CD4-positive, alpha-beta T cell treated with Interleukin-15 for 4 hours (primary cell): ENCODE data around the gene SPCS3.
"Not testable (repeated sequence)": the region's sequence is repeated elsewhere in the genome, so short reads cannot be mapped to it uniquely, and the experiment has no call there.

Experiments used
- DNase-seq: peaks from one replicate; pipeline ENCODE4 v3.0.0-alpha.2; 2020; ENCODE audit warnings: low spot score

The SPCS3 gene

GRCh38 chr4:176306837-176307665 lies 12.7 kb upstream of the SPCS3 start:
- no peak for DNase-seq

GRCh38 chr4:176307666-176307930 lies 12.2 kb upstream of the SPCS3 start:
- no peak for DNase-seq

- no peak for DNase-seq
Measured at GRCh38 chr4:176308441-176308840, 11.3 kb upstream of the SPCS3 start.

- DNase-seq: no peak
Measured at GRCh38 chr4:176309046-176309445, 10.7 kb upstream of the SPCS3 start.

GRCh38 chr4:176309772-176310171 lies 10.0 kb upstream of the SPCS3 start:
- DNase-seq: no peak

GRCh38 chr4:176313596-176314336 lies 6.0 kb upstream of the SPCS3 start:
- no peak for DNase-seq

- DNase-seq: no peak
Measured at GRCh38 chr4:176319151-176319703, 539 bp upstream of the SPCS3 start.

GRCh38 chr4:176320340-176320975 lies 692 bp downstream of the SPCS3 start:
- peak; percentile 88 for DNase-seq

GRCh38 chr4:176320976-176321361 lies 1.2 kb downstream of the SPCS3 start:
- no peak for DNase-seq

- no peak for DNase-seq
Measured at GRCh38 chr4:176321589-176321988, 1.8 kb downstream of the SPCS3 start.

- DNase-seq: no peak
Measured at GRCh38 chr4:176323511-176324160, 3.9 kb downstream of the SPCS3 start.

- not testable (repeated sequence) for DNase-seq
Measured at GRCh38 chr4:176324876-176325275, 5.1 kb downstream of the SPCS3 start.

- no peak for DNase-seq
Measured at GRCh38 chr4:176333076-176333475, 13.3 kb downstream of the SPCS3 start.

GRCh38 chr4:176334066-176334465 lies 14.3 kb downstream of the SPCS3 start:
- DNase-seq: no peak

GRCh38 chr4:176335421-176335820 lies 15.7 kb downstream of the SPCS3 start:
- DNase-seq: no peak

GRCh38 chr4:176339936-176340761 lies 20.4 kb downstream of the SPCS3 start:
- no peak for DNase-seq

GRCh38 chr4:176340871-176341685 lies 21.3 kb downstream of the SPCS3 start:
- peak; percentile 31 for DNase-seq

GRCh38 chr4:176342384-176342783 lies 22.6 kb downstream of the SPCS3 start:
- DNase-seq: no peak

GRCh38 chr4:176343286-176343685 lies 23.5 kb downstream of the SPCS3 start:
- DNase-seq: no peak

GRCh38 chr4:176345346-176345745 lies 25.6 kb downstream of the SPCS3 start:
- not testable (repeated sequence) for DNase-seq

- DNase-seq: not testable (repeated sequence)
Measured at GRCh38 chr4:176346836-176347235, 27.1 kb downstream of the SPCS3 start.
